PFSK-1 (cell line): ENCODE data around the gene SLC9A9.

Source experiments
- POLR2AphosphoS5 ChIP-seq: IDR thresholded peaks from 2 replicates; pipeline ENCODE4 v1.6.1; 2012; ENCODE audit warnings: low read depth, mild to moderate bottlenecking, control low read depth, low read length, moderate library complexity
- TF ChIP-seq, protein P1 (sequence below), 2 experiments: IDR thresholded peaks; 2 replicates each; pipeline versions ENCODE4 v1.6.1 to v1.8.0; 2011 to 2012; ENCODE audit warnings: low read depth in 2 of 2, low read length in 2 of 2, control low read depth in 1 of 2, inconsistent platforms in 1 of 2, mild to moderate bottlenecking in 1 of 2, moderate library complexity in 1 of 2; ENCODE audit not compliant: insufficient read depth in 1 of 2

DNA sequence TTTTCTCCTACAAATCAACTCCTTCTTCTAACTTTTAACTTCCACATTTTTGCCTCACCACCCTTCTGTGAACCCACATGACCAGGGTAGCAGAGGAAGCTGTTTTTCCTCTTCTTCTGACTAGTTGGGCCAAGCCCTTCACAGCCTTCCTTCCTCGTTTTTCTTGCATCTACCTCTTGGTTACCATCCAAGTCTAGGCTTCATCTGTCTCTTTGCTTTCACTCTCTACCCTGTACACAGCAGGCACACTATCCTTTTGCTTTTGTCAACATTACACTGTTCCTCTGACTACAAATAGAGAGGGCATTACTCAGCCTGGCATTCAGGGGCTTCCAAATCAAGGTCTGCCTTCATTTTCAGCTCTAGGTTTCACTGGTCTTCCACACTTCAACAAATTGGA is 22.0 kb downstream of the SLC9A9 start:
- TF ChIP-seq POLR2AphosphoS5 = no peak
- TF ChIP-seq, protein P1, sequence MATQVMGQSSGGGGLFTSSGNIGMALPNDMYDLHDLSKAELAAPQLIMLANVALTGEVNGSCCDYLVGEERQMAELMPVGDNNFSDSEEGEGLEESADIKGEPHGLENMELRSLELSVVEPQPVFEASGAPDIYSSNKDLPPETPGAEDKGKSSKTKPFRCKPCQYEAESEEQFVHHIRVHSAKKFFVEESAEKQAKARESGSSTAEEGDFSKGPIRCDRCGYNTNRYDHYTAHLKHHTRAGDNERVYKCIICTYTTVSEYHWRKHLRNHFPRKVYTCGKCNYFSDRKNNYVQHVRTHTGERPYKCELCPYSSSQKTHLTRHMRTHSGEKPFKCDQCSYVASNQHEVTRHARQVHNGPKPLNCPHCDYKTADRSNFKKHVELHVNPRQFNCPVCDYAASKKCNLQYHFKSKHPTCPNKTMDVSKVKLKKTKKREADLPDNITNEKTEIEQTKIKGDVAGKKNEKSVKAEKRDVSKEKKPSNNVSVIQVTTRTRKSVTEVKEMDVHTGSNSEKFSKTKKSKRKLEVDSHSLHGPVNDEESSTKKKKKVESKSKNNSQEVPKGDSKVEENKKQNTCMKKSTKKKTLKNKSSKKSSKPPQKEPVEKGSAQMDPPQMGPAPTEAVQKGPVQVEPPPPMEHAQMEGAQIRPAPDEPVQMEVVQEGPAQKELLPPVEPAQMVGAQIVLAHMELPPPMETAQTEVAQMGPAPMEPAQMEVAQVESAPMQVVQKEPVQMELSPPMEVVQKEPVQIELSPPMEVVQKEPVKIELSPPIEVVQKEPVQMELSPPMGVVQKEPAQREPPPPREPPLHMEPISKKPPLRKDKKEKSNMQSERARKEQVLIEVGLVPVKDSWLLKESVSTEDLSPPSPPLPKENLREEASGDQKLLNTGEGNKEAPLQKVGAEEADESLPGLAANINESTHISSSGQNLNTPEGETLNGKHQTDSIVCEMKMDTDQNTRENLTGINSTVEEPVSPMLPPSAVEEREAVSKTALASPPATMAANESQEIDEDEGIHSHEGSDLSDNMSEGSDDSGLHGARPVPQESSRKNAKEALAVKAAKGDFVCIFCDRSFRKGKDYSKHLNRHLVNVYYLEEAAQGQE (IDR thresholded peaks at IDR 0.05; ENCODE audit: insufficient read depth in 1 of 2, low read depth in 2 of 2, low read length in 2 of 2) = no peak
